Measurements from ENCODE around the gene ATP2B1. TPM values are rescaled to one million over a fixed set of nuclear protein-coding genes. Genes with fewer than 3 reads are reported as not detected.

Gene ATP2B1
- total RNA-seq, 4 donors from 2014 or later: 10.9 to 32.4 (median 21.0) TPM

GRCh38 chr12:89622115-89622514, 86.5 kb downstream of the ATP2B1 start:
- H3K27me3 ChIP-seq: no peaks in the 10 kb centered on the region
- H3K36me3 ChIP-seq: peaks cover 0 to 55% (median 0%) of the 10 kb centered on the region in 3 donors
- H3K4me3 ChIP-seq: no peak overlapping the region
- TF ChIP-seq POLR2A (IDR thresholded peaks at IDR 0.05): no peak
- TF ChIP-seq CTCF (IDR thresholded peaks at IDR 0.05): no peak
- H3K9me3 ChIP-seq: no peaks in the 10 kb centered on the region
- H3K27ac ChIP-seq: no peak overlapping the region
- intact Hi-C loops (cut with DNase I): no loop called here
- no peaks in the 10 kb centered on the region for H3K4me1 ChIP-seq
- DNase-seq: no peak

- Histone ChIP-seq H3K4me1 (no peaks in the 10 kb centered on the region), H3K27ac (no peak overlapping the region), H3K36me3 (peaks cover 0 to 56% (median 0%) of the 10 kb centered on the region in 3 donors), H3K9me3 (no peaks in the 10 kb centered on the region), H3K27me3 (no peaks in the 10 kb centered on the region), H3K4me3 (no peak overlapping the region)
- 69 to 72% methylated on average over 1 of the region's 1 CpG for WGBS, 2 donors
- intact Hi-C loops (cut with DNase I): no loop called here
- TF ChIP-seq CTCF (IDR thresholded peaks at IDR 0.05) (no peak), POLR2A (IDR thresholded peaks at IDR 0.05) (no peak)
- DNase-seq: no peak
Measured at GRCh38 chr12:89621521-89621920, 87.1 kb downstream of the ATP2B1 start.

GRCh38 chr12:89619764-89620163, 88.9 kb downstream of the ATP2B1 start:
- H3K36me3 ChIP-seq: peaks cover 0 to 42% (median 0%) of the 10 kb centered on the region in 3 donors
- no peaks in the 10 kb centered on the region for H3K9me3 ChIP-seq
- 98 to 100% methylated on average over 2 of the region's 2 CpGs for WGBS, 2 donors
- DNase-seq: no peak
- no peak overlapping the region for H3K27ac ChIP-seq
- intact Hi-C loops (cut with DNase I): no loop called here
- H3K27me3 ChIP-seq: no peaks in the 10 kb centered on the region
- TF ChIP-seq POLR2A (IDR thresholded peaks at IDR 0.05): no peak
- TF ChIP-seq CTCF (IDR thresholded peaks at IDR 0.05): no peak
- no peaks in the 10 kb centered on the region for H3K4me1 ChIP-seq
- H3K4me3 ChIP-seq: no peak overlapping the region

GRCh38 chr12:89618113-89618862, 90.3 kb downstream of the ATP2B1 start:
- no peak overlapping the region for H3K27ac ChIP-seq
- TF ChIP-seq POLR2A (IDR thresholded peaks at IDR 0.05) (no peak), CTCF (IDR thresholded peaks at IDR 0.05) (no peak)
- intact Hi-C loops (cut with DNase I): no loop called here
- H3K4me3 ChIP-seq: no peak overlapping the region
- 38 to 41% methylated on average over 2 of the region's 2 CpGs for WGBS, 2 donors
- no peaks in the 10 kb centered on the region for H3K9me3 ChIP-seq
- no peaks in the 10 kb centered on the region for H3K27me3 ChIP-seq
- H3K36me3 ChIP-seq: peaks cover 0 to 42% (median 0%) of the 10 kb centered on the region in 3 donors
- no peaks in the 10 kb centered on the region for H3K4me1 ChIP-seq
- DNase-seq: no peak

- intact Hi-C loops (cut with DNase I): no loop called here
- Histone ChIP-seq H3K27ac (no peak overlapping the region), H3K27me3 (no peaks in the 10 kb centered on the region), H3K4me3 (no peak overlapping the region), H3K9me3 (no peaks in the 10 kb centered on the region), H3K4me1 (no peaks in the 10 kb centered on the region), H3K36me3 (peaks cover 0 to 62% (median 0%) of the 10 kb centered on the region in 3 donors)
- DNase-seq: no peak
- TF ChIP-seq CTCF (IDR thresholded peaks at IDR 0.05) (no peak), POLR2A (IDR thresholded peaks at IDR 0.05) (no peak)
- WGBS, 2 donors: 86 to 87% methylated on average over 3 of the region's 3 CpGs
Measured at GRCh38 chr12:89610366-89610765, 98.3 kb downstream of the ATP2B1 start.
